H9 (cell line): ENCODE results near the gene MTHFS. TPM values are rescaled to one million over a fixed set of nuclear protein-coding genes. Genes with fewer than 3 reads are reported as not detected.

Experiments used
- DNase-seq: peaks from one replicate; pipeline ENCODE4 v3.0.0-alpha.2; 2017
- H2AFZ ChIP-seq: one replicate; pipeline ENCODE4 v1.6.1; 2013; ENCODE audit warnings: mild to moderate bottlenecking, low read length, control low read depth, moderate library complexity
- H2AK5ac ChIP-seq: 2 replicates; pipeline ENCODE4 v1.6.1; 2013; ENCODE audit warnings: low read length, control low read depth, mixed read lengths; ENCODE audit not compliant: insufficient read length
- H2BK120ac ChIP-seq: one replicate; pipeline ENCODE4 v1.6.1; 2013; ENCODE audit warnings: low read depth, mild to moderate bottlenecking, low read length, control low read depth, inconsistent platforms; ENCODE audit not compliant: poor library complexity, severe bottlenecking
- H2BK12ac ChIP-seq: 2 replicates; pipeline ENCODE4 v1.6.1; 2013; ENCODE audit warnings: low read length, control low read depth, mixed read lengths, low read depth; ENCODE audit not compliant: insufficient read length
- H2BK15ac ChIP-seq: 2 replicates; pipeline ENCODE4 v1.6.1; 2013; ENCODE audit warnings: low read depth, low read length, control low read depth
- H2BK20ac ChIP-seq: one replicate; pipeline ENCODE4 v1.6.1; 2013; ENCODE audit warnings: low read depth, mild to moderate bottlenecking, low read length, control low read depth, inconsistent platforms; ENCODE audit not compliant: poor library complexity, severe bottlenecking
- H2BK5ac ChIP-seq: 2 replicates; pipeline ENCODE4 v1.6.1; 2013; ENCODE audit warnings: low read length, control low read depth, mixed read lengths; ENCODE audit not compliant: insufficient read length
- H3K14ac ChIP-seq: 2 replicates; pipeline ENCODE4 v1.6.1; 2013; ENCODE audit warnings: low read length, control low read depth; ENCODE audit not compliant: insufficient read depth
- H3K18ac ChIP-seq: 2 replicates; pipeline ENCODE4 v1.6.1; 2013; ENCODE audit warnings: low read depth, mild to moderate bottlenecking, mixed read lengths, low read length, control low read depth; ENCODE audit not compliant: insufficient read length
- H3K23ac ChIP-seq: 2 replicates; pipeline ENCODE4 v1.6.1; 2013; ENCODE audit warnings: low read length, control low read depth, mixed read lengths, low read depth; ENCODE audit not compliant: insufficient read length
- H3K23me2 ChIP-seq: 2 replicates; pipeline ENCODE4 v1.6.1; 2013; ENCODE audit warnings: low read depth, mild to moderate bottlenecking, mixed read lengths, low read length, control low read depth; ENCODE audit not compliant: insufficient read length, poor library complexity, severe bottlenecking
- H3K27ac ChIP-seq: 2 replicates; pipeline ENCODE4 v1.5.1; 2013; ENCODE audit warnings: low read length, control low read depth, mixed read lengths, low read depth; ENCODE audit not compliant: insufficient read length
- H3K27me3 ChIP-seq: 2 replicates; pipeline ENCODE4 v1.6.1; 2013; ENCODE audit warnings: low read length, control low read depth, inconsistent platforms; ENCODE audit not compliant: insufficient read depth
- H3K4ac ChIP-seq: 2 replicates; pipeline ENCODE4 v1.6.1; 2013; ENCODE audit warnings: low read depth, mild to moderate bottlenecking, control low read depth, inconsistent platforms, low read length, moderate library complexity
- H3K4me1 ChIP-seq: 2 replicates; pipeline ENCODE4 v1.6.1; 2013; ENCODE audit warnings: low read length, control low read depth, inconsistent platforms; ENCODE audit not compliant: insufficient read depth
- H3K4me2 ChIP-seq: 2 replicates; pipeline ENCODE4 v1.6.1; 2013; ENCODE audit warnings: low read length, control low read depth, mixed read lengths; ENCODE audit not compliant: insufficient read length, insufficient read depth
- H3K56ac ChIP-seq: 2 replicates; pipeline ENCODE4 v1.6.1; 2013; ENCODE audit warnings: low read depth, mild to moderate bottlenecking, mixed read lengths, low read length, control low read depth; ENCODE audit not compliant: insufficient read length
- H3K79me1 ChIP-seq: 2 replicates; pipeline ENCODE4 v1.6.1; 2013; ENCODE audit warnings: low read depth, mild to moderate bottlenecking, moderate library complexity, low read length, control low read depth, inconsistent platforms; ENCODE audit not compliant: insufficient read depth, poor library complexity, severe bottlenecking
- H3K79me2 ChIP-seq: 2 replicates; pipeline ENCODE4 v1.6.1; 2013; ENCODE audit warnings: low read length, control low read depth, inconsistent platforms; ENCODE audit not compliant: insufficient read depth
- H3K9ac ChIP-seq: 2 replicates; pipeline ENCODE4 v1.6.1; 2013; ENCODE audit warnings: low read length, control low read depth, mixed read lengths; ENCODE audit not compliant: insufficient read length; ENCODE audit errors: extremely low read depth
- H3K9me3 ChIP-seq: one replicate; pipeline ENCODE4 v1.6.1; 2013; ENCODE audit warnings: low read depth, low read length, inconsistent platforms; ENCODE audit not compliant: control insufficient read depth
- H3T11ph ChIP-seq: one replicate; pipeline ENCODE4 v1.6.1; 2013; ENCODE audit warnings: mild to moderate bottlenecking, low read length, control low read depth, inconsistent platforms
- H4K20me1 ChIP-seq: one replicate; pipeline ENCODE4 v1.6.1; 2013; ENCODE audit not compliant: control insufficient read depth, insufficient read length, insufficient read depth
- H4K5ac ChIP-seq: 2 replicates; pipeline ENCODE4 v1.6.1; 2013; ENCODE audit warnings: low read depth, mild to moderate bottlenecking, mixed read lengths, low read length, control low read depth; ENCODE audit not compliant: insufficient read length
- H4K8ac ChIP-seq: replicated peaks from 2 replicates; pipeline ENCODE4 v1.6.1; 2013; ENCODE audit warnings: low read length, control low read depth, mixed read lengths, low read depth; ENCODE audit not compliant: insufficient read length
- H4K91ac ChIP-seq: 2 replicates; pipeline ENCODE4 v1.6.1; 2013; ENCODE audit warnings: low read depth, mild to moderate bottlenecking, moderate library complexity, mixed read lengths, low read length, control low read depth; ENCODE audit not compliant: insufficient read length
- H3K27ac Mint-ChIP-seq, 3 experiments: 2 replicates in 2 of 3; 3 replicates in 1 of 3; pipeline ENCODE4 v1.8.0; 2020 to 2021; ENCODE audit warnings: mixed read lengths in 3 of 3, mild to moderate bottlenecking in 1 of 3, moderate library complexity in 1 of 3
- H3K27me3 Mint-ChIP-seq: 2 replicates; pipeline ENCODE4 v1.8.0; 2021; ENCODE audit warnings: low read depth, mild to moderate bottlenecking, moderate library complexity, mixed read lengths
- H3K36me3 Mint-ChIP-seq, 3 experiments: 2 replicates in 2 of 3; 3 replicates in 1 of 3; pipeline ENCODE4 v1.8.0; 2020 to 2021; ENCODE audit warnings: low read depth in 3 of 3, mixed read lengths in 3 of 3; ENCODE audit not compliant: insufficient read depth in 1 of 3
- H3K4me1 Mint-ChIP-seq, 2 experiments: 2 replicates each; pipeline ENCODE4 v1.8.0; 2020; ENCODE audit warnings: mixed read lengths in 2 of 2
- H3K4me3 Mint-ChIP-seq, 2 experiments: 2 replicates in 1 of 2; 3 replicates in 1 of 2; pipeline ENCODE4 v1.8.0; 2020 to 2021; ENCODE audit warnings: mild to moderate bottlenecking in 2 of 2, mixed read lengths in 2 of 2, moderate library complexity in 1 of 2
- H3K9me3 Mint-ChIP-seq, 2 experiments: 2 replicates in 1 of 2; 3 replicates in 1 of 2; pipeline ENCODE4 v1.8.0; 2020; ENCODE audit warnings: mild to moderate bottlenecking in 2 of 2, mixed read lengths in 2 of 2, moderate library complexity in 1 of 2
- WGBS: extraction: QIAGEN DNeasy Blood & Tissue Kit; methylation state at CpG from one replicate; pipeline ENCODE4 v1.1.7; 2013; ENCODE audit warnings: missing lambda C conversion rate, low lambda C conversion rate, mixed read lengths; ENCODE audit not compliant: insufficient read length; ENCODE audit errors: extremely low coverage; 5-methylcytosine and 5-hydroxymethylcytosine counted together
- total RNA-seq: library from RNA; stranded (reverse); gene quantifications from 2 replicates; pipeline ENCODE4 v1.2.1, GENCODE V29; 2021
- TF ChIP-seq, protein P1 (sequence below): fragments of 200-600 bp; sonication (generic); conservative IDR thresholded peaks from 3 replicates; pipeline ENCODE4 v1.8.0; 2021; ENCODE audit warnings: antibody characterized with exemption, mild to moderate bottlenecking

Gene MTHFS
- total RNA-seq, 1 experiment from 2014 or later = 36.9 TPM

GRCh38 chr15:79820820-79821219 lies 76.0 kb downstream of the MTHFS start:
- H2BK12ac ChIP-seq = no peak overlapping the region
- no peak overlapping the region for H3K4ac ChIP-seq
- Mint-ChIP-seq H3K27ac (no peak overlapping the region), H3K4me1 (peaks cover 14 to 16% of the 10 kb centered on the region in 2 experiments), H3K9me3 (peaks cover 14 to 16% of the 10 kb centered on the region in 2 experiments), H3K36me3 (peaks cover 11 to 23% (median 14%) of the 10 kb centered on the region in 3 experiments), H3K4me3 (no peak overlapping the region), H3K27me3 (no peaks in the 10 kb centered on the region)
- no peak overlapping the region for H2BK5ac ChIP-seq
- H4K91ac ChIP-seq = no peak overlapping the region
- H2AK5ac ChIP-seq = no peak overlapping the region
- H2BK120ac ChIP-seq = no peak overlapping the region
- H3K18ac ChIP-seq = no peak overlapping the region
- H3K4me2 ChIP-seq = no peak overlapping the region
- H3K23me2 ChIP-seq = no peaks in the 10 kb centered on the region
- H3K27ac ChIP-seq = no peak overlapping the region
- H3T11ph ChIP-seq = no peak overlapping the region
- no CpG with 5 or more reads among the region's 2 CpGs for WGBS
- no peaks in the 10 kb centered on the region for H3K79me1 ChIP-seq
- H4K20me1 ChIP-seq = no peaks in the 10 kb centered on the region
- peaks cover 2% of the 10 kb centered on the region for H3K4me1 ChIP-seq
- no peak overlapping the region for H2AFZ ChIP-seq
- H2BK20ac ChIP-seq = no peak overlapping the region
- no peak overlapping the region for H3K56ac ChIP-seq
- no peak overlapping the region for H4K5ac ChIP-seq
- H3K9ac ChIP-seq = no peak overlapping the region
- H2BK15ac ChIP-seq = no peak overlapping the region
- H3K79me2 ChIP-seq = no peaks in the 10 kb centered on the region
- H3K14ac ChIP-seq = no peak overlapping the region
- H3K23ac ChIP-seq = no peak overlapping the region
- no peak overlapping the region for H4K8ac ChIP-seq
- no peaks in the 10 kb centered on the region for H3K27me3 ChIP-seq
- DNase-seq = no peak
- H3K9me3 ChIP-seq = no peaks in the 10 kb centered on the region
- TF ChIP-seq, protein P1, sequence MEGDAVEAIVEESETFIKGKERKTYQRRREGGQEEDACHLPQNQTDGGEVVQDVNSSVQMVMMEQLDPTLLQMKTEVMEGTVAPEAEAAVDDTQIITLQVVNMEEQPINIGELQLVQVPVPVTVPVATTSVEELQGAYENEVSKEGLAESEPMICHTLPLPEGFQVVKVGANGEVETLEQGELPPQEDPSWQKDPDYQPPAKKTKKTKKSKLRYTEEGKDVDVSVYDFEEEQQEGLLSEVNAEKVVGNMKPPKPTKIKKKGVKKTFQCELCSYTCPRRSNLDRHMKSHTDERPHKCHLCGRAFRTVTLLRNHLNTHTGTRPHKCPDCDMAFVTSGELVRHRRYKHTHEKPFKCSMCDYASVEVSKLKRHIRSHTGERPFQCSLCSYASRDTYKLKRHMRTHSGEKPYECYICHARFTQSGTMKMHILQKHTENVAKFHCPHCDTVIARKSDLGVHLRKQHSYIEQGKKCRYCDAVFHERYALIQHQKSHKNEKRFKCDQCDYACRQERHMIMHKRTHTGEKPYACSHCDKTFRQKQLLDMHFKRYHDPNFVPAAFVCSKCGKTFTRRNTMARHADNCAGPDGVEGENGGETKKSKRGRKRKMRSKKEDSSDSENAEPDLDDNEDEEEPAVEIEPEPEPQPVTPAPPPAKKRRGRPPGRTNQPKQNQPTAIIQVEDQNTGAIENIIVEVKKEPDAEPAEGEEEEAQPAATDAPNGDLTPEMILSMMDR = no peak
